Measurements from ENCODE around the gene PAK6. TPM values are rescaled to one million over a fixed set of nuclear protein-coding genes. Genes with fewer than 3 reads are reported as not detected.

PAK6 gene
- total RNA-seq, 4 donors from 2014 or later: 0.94 to 4.6 (median 1.6) TPM

- WGBS, 2 donors (ENCODE audit: low coverage in 1 of 2): 0 to 3% methylated on average over 5 of the region's 40 CpGs
- Histone ChIP-seq H3K9me3 (no peaks in the 10 kb centered on the region), H3K36me3 (no peaks in the 10 kb centered on the region), H3K4me1 (peaks cover 0 to 42% (median 20%) of the 10 kb centered on the region in 3 donors), H3K27ac (no peak overlapping the region), H3K27me3 (peaks cover 70% of the 10 kb centered on the region), H3K4me3 (no peak overlapping the region)
- TF ChIP-seq CTCF (IDR thresholded peaks at IDR 0.05): peak in 3 of 4 experiments; percentile 95 to 99 (median 95)
- TF ChIP-seq POLR2AphosphoS5 (IDR thresholded peaks at IDR 0.05): no peak
- ATAC-seq: peak; percentile 56
Observed at GRCh38 chr15:40279437-40280141, 40.7 kb downstream of the PAK6 start.

GRCh38 chr15:40280260-40281056 lies 41.6 kb downstream of the PAK6 start:
- TF ChIP-seq EP300 (IDR thresholded peaks at IDR 0.05): no peak
- no peak for TF ChIP-seq CTCF (IDR thresholded peaks at IDR 0.05)
- TF ChIP-seq POLR2AphosphoS5 (IDR thresholded peaks at IDR 0.05): no peak
- no peak for TF ChIP-seq POLR2A (IDR thresholded peaks at IDR 0.05)
- ATAC-seq: no peak
- Histone ChIP-seq H3K27me3 (peaks cover 70% of the 10 kb centered on the region), H3K4me1 (peaks cover 0 to 39% (median 20%) of the 10 kb centered on the region in 3 donors), H3K9me3 (no peaks in the 10 kb centered on the region), H3K36me3 (no peaks in the 10 kb centered on the region), H3K4me3 (no peak overlapping the region), H3K27ac (no peak overlapping the region)
- WGBS, 2 donors (ENCODE audit: low coverage in 1 of 2): 47 to 70% methylated on average over 14 of the region's 30 CpGs

- ATAC-seq: no peak
- no peaks in the 10 kb centered on the region for H3K36me3 ChIP-seq
- WGBS, 2 donors (ENCODE audit: low coverage in 1 of 2): 64% methylated on average over 21 of the region's 43 CpGs; no CpG with 5 or more reads in 1 of the 2 donors
- no peak overlapping the region for H3K27ac ChIP-seq
- H3K4me1 ChIP-seq: peaks cover 0 to 39% (median 20%) of the 10 kb centered on the region in 3 donors
- peak overlapping the region in 1 of 2 donors; percentile 46 for H3K4me3 ChIP-seq
- TF ChIP-seq POLR2A (IDR thresholded peaks at IDR 0.05): no peak
- no peak for TF ChIP-seq EP300 (IDR thresholded peaks at IDR 0.05)
- no peak for TF ChIP-seq CTCF (IDR thresholded peaks at IDR 0.05)
- no peak for TF ChIP-seq POLR2AphosphoS5 (IDR thresholded peaks at IDR 0.05)
- peaks cover 70% of the 10 kb centered on the region for H3K27me3 ChIP-seq
- no peaks in the 10 kb centered on the region for H3K9me3 ChIP-seq
Observed at GRCh38 chr15:40281057-40281800, 42.4 kb downstream of the PAK6 start.

GRCh38 chr15:40281801-40282146 lies 42.9 kb downstream of the PAK6 start:
- Histone ChIP-seq H3K27ac (no peak overlapping the region), H3K36me3 (no peaks in the 10 kb centered on the region), H3K27me3 (peaks cover 73% of the 10 kb centered on the region), H3K9me3 (no peaks in the 10 kb centered on the region), H3K4me1 (peaks cover 0 to 39% (median 20%) of the 10 kb centered on the region in 3 donors), H3K4me3 (peak overlapping the region in 1 of 2 donors; percentile 46)
- WGBS, 2 donors (ENCODE audit: low coverage in 1 of 2): no CpG with 5 or more reads among the region's 51 CpGs
- ATAC-seq: peak; percentile 4
- no peak for TF ChIP-seq POLR2AphosphoS5 (IDR thresholded peaks at IDR 0.05)
- TF ChIP-seq POLR2A (IDR thresholded peaks at IDR 0.05): no peak
- TF ChIP-seq EP300 (IDR thresholded peaks at IDR 0.05): no peak
- no peak for TF ChIP-seq CTCF (IDR thresholded peaks at IDR 0.05)

Measured in gastroesophageal sphincter (tissue), 4 donors.